ENCODE data around the gene CDC42BPB.

- no peak for TF ChIP-seq MAX (IDR thresholded peaks at IDR 0.05; ENCODE audit: low read depth)
- TF ChIP-seq CTCF (IDR thresholded peaks at IDR 0.05), result no peak
- TF ChIP-seq TAF1 (IDR thresholded peaks at IDR 0.05; ENCODE audit: borderline replicate concordance, low read depth, low read length), result no peak
- TF ChIP-seq FOXM1 (IDR thresholded peaks at IDR 0.05; ENCODE audit: low read depth), result no peak
- TF ChIP-seq SMC3 (IDR thresholded peaks at IDR 0.05; ENCODE audit: low read depth, low read length), result no peak
These were observed 141.8 kb downstream of the CDC42BPB start for GRCh38 chr14:102915292-102916110.
